ENCODE measurements around the gene IRF4.

IRF4 gene

DNA sequence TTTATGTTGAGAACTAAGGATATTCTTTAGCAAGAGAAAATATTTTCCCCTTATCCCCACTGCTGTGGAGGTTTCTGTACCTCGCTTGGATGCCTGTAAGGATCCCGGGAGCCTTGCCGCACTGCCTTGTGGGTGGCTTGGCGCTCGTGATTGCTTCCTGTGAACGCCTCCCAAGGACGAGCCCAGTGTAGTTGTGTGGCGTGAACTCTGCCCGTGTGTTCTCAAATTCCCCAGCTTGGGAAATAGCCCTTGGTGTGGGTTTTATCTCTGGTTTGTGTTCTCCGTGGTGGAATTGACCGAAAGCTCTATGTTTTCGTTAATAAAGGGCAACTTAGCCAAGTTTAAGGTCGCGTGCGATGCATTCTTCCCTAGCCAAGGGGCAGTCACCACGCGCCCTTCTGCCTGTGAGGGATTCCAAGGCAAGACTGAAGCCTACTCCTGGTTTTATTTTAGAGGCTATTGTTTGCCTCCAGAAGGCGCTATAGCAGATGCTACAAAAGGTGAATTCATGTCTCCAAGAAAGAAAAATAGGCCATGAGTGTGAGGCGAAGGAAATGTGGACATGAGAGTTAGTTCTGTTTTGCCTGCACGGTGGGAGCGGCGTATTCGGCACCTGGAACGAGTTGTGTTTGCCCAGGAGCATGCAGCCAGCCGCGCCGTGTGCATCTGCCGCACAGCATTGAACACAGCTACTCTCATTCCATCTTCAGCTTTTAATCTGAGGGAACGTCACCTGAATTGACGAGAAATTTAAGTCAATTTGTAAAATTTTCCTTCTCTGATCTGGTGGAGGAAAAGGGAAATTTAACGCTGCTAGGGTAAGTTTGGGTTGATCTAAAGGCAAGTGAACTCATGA, 40.3 kb upstream of the IRF4 start:
- H3K4me3 ChIP-seq (ENCODE audit: severe bottlenecking) = no peak overlapping the region
- no peaks in the 10 kb centered on the region for H3K27me3 ChIP-seq (ENCODE audit: insufficient read depth, poor library complexity, severe bottlenecking)
- no peak for ATAC-seq (ENCODE audit: low read depth)
- TF ChIP-seq, protein P1, sequence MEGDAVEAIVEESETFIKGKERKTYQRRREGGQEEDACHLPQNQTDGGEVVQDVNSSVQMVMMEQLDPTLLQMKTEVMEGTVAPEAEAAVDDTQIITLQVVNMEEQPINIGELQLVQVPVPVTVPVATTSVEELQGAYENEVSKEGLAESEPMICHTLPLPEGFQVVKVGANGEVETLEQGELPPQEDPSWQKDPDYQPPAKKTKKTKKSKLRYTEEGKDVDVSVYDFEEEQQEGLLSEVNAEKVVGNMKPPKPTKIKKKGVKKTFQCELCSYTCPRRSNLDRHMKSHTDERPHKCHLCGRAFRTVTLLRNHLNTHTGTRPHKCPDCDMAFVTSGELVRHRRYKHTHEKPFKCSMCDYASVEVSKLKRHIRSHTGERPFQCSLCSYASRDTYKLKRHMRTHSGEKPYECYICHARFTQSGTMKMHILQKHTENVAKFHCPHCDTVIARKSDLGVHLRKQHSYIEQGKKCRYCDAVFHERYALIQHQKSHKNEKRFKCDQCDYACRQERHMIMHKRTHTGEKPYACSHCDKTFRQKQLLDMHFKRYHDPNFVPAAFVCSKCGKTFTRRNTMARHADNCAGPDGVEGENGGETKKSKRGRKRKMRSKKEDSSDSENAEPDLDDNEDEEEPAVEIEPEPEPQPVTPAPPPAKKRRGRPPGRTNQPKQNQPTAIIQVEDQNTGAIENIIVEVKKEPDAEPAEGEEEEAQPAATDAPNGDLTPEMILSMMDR (IDR thresholded peaks at IDR 0.05; ENCODE audit: poor library complexity, severe bottlenecking) = no peak
- H3K4me1 ChIP-seq (ENCODE audit: insufficient read depth, poor library complexity, severe bottlenecking) = no peaks in the 10 kb centered on the region
- DNase-seq (ENCODE audit: low spot score) = no peak
- no peaks in the 10 kb centered on the region for H3K36me3 ChIP-seq (ENCODE audit: low read depth)
- H3K27ac ChIP-seq (ENCODE audit: poor library complexity, severe bottlenecking) = no peak overlapping the region
- no peaks in the 10 kb centered on the region for H3K9me3 ChIP-seq (ENCODE audit: severe bottlenecking)

DNA sequence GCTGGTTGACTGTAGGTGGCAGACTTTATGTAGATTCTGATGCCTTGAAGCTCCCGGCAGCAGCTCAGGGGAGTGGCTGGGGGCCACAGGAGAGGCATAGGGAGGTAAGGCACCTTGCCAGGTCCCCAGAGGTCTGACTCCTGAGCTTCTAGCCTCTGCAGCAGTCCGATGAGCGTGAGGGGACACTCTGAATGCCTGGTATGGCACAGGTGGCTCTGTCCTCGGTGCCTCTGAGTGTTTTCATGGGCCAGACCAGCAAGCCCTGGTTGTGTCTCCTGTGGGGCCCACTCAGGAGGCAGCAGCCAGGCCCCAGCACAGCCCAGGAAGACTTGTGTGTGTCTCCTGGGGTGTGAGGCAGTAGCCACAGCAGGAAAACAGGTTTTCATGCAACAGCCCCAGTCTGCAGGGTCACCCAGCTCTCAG, 39.7 kb upstream of the IRF4 start:
- Histone ChIP-seq H3K27me3 (ENCODE audit: insufficient read depth, poor library complexity, severe bottlenecking) (no peaks in the 10 kb centered on the region), H3K9me3 (ENCODE audit: severe bottlenecking) (no peaks in the 10 kb centered on the region), H3K36me3 (ENCODE audit: low read depth) (no peaks in the 10 kb centered on the region), H3K27ac (ENCODE audit: poor library complexity, severe bottlenecking) (no peak overlapping the region), H3K4me1 (ENCODE audit: insufficient read depth, poor library complexity, severe bottlenecking) (no peaks in the 10 kb centered on the region), H3K4me3 (ENCODE audit: severe bottlenecking) (no peak overlapping the region)
- TF ChIP-seq, protein P1 (IDR thresholded peaks at IDR 0.05; ENCODE audit: poor library complexity, severe bottlenecking) = no peak
- ATAC-seq (ENCODE audit: low read depth) (no peak), DNase-seq (ENCODE audit: low spot score) (no peak)

DNA sequence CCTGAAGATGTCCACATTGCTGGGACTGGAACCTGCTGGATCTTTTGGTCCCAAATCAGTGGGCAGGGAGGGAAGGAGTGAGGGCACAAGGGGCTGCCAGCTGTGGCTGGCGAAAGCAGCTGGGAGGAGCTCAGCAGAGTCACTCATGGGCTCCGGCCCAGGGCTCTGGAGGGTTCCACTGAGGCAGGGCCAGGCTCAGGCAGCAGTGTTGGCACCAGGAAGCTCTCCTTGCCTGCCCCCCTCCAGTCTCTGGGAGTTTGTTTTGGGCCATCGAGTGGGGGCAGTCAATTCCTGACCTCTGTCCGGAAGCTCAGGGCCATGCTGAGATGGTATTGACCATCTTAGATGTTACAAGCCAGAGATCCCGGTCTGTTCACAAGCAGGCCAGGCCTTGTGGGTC, 39.1 kb upstream of the IRF4 start:
- H3K27ac ChIP-seq (ENCODE audit: poor library complexity, severe bottlenecking) = no peak overlapping the region
- DNase-seq (ENCODE audit: low spot score) (no peak), ATAC-seq (ENCODE audit: low read depth) (no peak)
- H3K9me3 ChIP-seq (ENCODE audit: severe bottlenecking) = no peaks in the 10 kb centered on the region
- TF ChIP-seq, protein P1 (IDR thresholded peaks at IDR 0.05; ENCODE audit: poor library complexity, severe bottlenecking) = no peak
- no peaks in the 10 kb centered on the region for H3K27me3 ChIP-seq (ENCODE audit: insufficient read depth, poor library complexity, severe bottlenecking)
- H3K4me3 ChIP-seq (ENCODE audit: severe bottlenecking) = no peak overlapping the region
- H3K4me1 ChIP-seq (ENCODE audit: insufficient read depth, poor library complexity, severe bottlenecking) = no peaks in the 10 kb centered on the region
- H3K36me3 ChIP-seq (ENCODE audit: low read depth) = no peaks in the 10 kb centered on the region

DNA sequence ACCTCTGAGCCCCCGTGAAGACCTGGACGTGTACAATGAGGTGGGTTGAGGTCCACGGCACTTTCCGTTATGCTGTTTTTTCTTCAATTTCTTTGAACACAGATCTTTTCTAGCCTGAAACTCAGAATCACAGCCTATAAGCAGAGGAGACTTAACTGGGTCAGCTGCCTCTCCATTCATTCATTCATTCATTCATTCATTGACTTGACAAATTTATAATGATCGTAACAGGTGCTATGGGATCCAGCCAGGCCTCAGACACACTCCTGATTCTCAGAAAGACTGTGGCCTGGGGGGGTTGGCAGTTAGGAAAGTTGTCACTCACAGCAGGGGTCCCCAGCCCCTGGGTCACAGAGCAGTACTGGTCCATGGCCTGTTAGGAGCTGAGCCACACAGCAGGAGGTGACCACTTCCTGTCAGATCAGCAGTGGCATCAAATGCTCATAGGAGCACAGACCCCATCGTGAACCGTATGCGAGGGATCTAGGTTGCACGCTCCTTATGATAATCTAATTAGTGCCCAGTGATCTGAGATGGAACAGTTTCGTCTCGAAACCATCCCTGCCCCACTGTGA, 38.6 kb upstream of the IRF4 start:
- no peaks in the 10 kb centered on the region for H3K36me3 ChIP-seq (ENCODE audit: low read depth)
- no peak overlapping the region for H3K27ac ChIP-seq (ENCODE audit: poor library complexity, severe bottlenecking)
- ATAC-seq (ENCODE audit: low read depth) = no peak
- DNase-seq (ENCODE audit: low spot score) = no peak
- H3K27me3 ChIP-seq (ENCODE audit: insufficient read depth, poor library complexity, severe bottlenecking) = no peaks in the 10 kb centered on the region
- no peaks in the 10 kb centered on the region for H3K9me3 ChIP-seq (ENCODE audit: severe bottlenecking)
- H3K4me1 ChIP-seq (ENCODE audit: insufficient read depth, poor library complexity, severe bottlenecking) = no peaks in the 10 kb centered on the region
- H3K4me3 ChIP-seq (ENCODE audit: severe bottlenecking) = no peak overlapping the region
- TF ChIP-seq, protein P1 (IDR thresholded peaks at IDR 0.05; ENCODE audit: poor library complexity, severe bottlenecking) = no peak

Measured in RWPE2 (cell line).